GM12891 (cell line): ENCODE measurements around the gene ATP1A3.

Experiments used
- PAX5 ChIP-seq: IDR thresholded peaks from 2 replicates; pipeline ENCODE4 v1.6.1; 2011; ENCODE audit warnings: low read length, moderate library complexity, mild to moderate bottlenecking; ENCODE audit not compliant: insufficient read depth, severe bottlenecking
- POLR2A ChIP-seq: IDR thresholded peaks from 2 replicates; pipeline ENCODE4 v1.6.1; 2011; ENCODE audit warnings: low read depth, low read length, control low read depth
- POLR2AphosphoS5 ChIP-seq: IDR thresholded peaks from 2 replicates; pipeline ENCODE4 v1.6.1; 2011; ENCODE audit warnings: low read depth, low read length, control low read depth
- POU2F2 ChIP-seq: IDR thresholded peaks from 2 replicates; pipeline ENCODE4 v1.6.1; 2011; ENCODE audit warnings: low read depth, mild to moderate bottlenecking, control low read depth, low read length, moderate library complexity
- SPI1 ChIP-seq: IDR thresholded peaks from 2 replicates; pipeline ENCODE4 v1.6.1; 2011; ENCODE audit warnings: low read depth, low read length, control low read depth
- TAF1 ChIP-seq: IDR thresholded peaks from 2 replicates; pipeline ENCODE4 v1.6.1; 2011; ENCODE audit warnings: low read depth, low read length, control low read depth

DNA sequence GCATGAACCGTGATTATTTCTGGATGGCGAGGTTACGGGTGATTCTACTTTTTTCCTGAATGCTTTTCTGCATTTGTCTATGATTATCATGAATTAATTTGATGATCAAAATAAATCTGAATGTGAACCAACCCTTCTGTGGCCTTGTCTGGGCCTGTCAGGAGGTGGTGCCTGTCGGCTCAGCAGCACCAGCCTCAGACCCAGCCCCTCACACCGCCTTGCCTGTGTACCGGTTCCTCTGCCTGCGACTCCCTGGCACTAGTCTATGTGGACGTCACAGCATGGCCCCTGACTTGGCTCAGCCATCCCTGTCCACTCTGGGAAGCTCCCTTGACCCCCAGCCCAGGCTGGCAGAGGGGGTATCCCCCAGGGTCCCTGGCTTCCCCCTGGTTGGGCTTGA, 19.4 kb downstream of the ATP1A3 start:
- TF ChIP-seq POLR2A (no peak), SPI1 (no peak), TAF1 (no peak), POLR2AphosphoS5 (no peak), PAX5 (no peak), POU2F2 (no peak)
